ENCODE measurements around the gene ARPC4.
"Not testable (repeated sequence)": the region's sequence is repeated elsewhere in the genome, so short reads cannot be mapped to it uniquely, and the experiment has no call there.

ARPC4 gene

DNA sequence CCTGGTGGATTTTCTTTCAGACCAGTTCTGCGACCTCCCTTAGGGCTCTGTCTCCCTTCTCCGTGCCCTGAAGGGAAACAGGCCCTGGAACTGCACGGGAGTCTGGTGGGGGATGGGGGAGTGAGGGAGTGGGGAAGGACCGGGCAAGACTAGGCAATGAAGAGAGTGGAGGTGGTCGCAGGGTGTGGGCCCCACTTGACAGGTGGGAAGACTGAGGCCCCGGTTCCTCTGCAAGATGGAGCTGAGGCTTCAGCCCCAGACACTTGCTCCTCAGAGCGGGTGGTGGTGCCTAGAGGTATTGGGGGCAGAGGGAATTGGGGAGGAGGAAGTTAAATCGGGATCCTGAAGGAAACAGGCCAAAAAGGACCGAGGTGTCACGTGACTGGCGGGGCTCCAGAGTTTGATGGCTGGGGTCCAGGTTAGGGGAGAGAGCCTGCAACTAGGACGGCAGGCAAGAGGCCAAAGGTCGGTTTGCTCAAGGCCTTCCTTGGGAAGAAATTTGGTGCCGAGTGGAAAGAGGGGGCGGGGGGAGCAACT lies 22.5 kb upstream of the ARPC4 start:
- DNase-seq, result peak; percentile 54

DNA sequence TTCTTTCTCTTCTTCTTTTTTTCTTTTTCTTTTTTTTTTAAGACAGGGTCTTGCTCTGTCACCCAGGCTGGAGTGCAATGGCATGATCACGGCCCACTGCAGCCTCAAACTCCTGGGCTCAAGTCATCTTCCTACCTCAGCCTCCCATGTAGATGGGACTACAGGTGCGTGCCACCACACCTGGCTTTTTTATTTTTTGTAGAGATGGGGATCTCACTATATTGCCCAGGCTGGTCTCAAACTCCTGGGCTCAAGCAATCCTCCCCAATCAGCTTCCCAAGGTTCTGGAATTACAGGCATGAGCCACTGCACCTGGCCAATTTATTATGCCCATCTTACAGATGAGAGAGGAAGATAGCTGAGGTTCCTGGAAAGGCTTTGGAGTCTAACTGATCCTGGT lies 21.9 kb upstream of the ARPC4 start:
- DNase-seq, result not testable (repeated sequence)

- DNase-seq, result no peak
Measured at GRCh38 chr3:9776896-9777693, 15.8 kb upstream of the ARPC4 start.

DNA sequence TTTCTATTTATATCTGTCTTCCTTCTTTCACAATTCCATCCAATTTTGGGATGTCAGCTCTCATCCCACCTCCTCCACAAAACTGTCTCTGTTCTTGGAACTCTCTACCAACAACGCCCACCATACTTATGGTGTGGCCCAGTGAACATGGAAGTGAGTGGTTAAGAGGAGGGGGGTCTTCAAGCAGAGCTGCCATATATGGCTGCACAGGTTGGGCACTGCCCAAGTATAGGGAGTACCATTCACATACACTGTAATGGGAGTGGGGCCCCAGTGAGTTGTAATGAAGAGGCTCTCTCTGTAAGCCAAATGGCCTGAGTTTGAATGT lies 15.2 kb upstream of the ARPC4 start:
- DNase-seq, result no peak

DNA sequence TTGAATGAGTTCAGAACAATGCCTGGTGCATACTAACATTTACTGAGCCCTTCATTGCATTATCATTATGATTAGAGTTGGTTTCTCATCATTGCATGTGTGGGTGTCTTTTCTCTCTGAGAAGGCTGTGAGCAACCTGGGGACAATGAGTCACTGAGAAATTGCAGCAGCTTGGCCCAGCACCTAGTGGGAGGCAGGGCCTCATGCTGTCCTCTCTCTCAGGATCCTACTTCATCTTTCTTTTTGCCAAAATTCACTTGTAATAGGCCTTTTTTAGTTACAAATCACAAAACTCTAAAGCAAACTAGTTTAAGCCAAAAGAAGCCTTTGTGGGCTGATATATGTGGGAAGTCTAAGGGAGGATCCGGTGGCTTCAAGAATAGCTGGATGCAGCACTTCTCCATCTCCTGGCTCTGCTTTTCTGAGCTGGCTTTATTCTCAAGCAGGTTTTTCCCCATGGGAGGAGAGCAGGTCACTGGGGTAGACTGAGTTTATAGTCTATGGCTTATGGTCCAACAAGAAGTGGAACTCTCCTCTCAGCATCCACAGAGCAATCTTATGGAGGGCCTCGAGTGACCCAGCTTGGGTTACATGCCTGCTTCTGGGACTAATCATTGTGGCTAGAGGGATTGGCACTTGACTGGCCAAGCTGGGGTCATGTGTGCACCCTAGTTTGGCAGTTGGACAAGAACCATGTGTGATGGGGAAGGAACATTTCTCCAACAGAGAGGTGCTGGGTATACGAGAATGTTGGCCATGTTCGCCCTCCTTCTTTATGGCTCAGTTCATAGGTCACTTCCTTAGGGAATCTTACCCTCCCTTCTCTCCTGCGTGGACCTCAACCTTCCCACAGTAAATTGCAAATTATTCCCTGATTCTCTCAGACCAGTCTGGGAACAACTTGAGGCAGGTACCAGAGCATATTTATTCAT lies 14.5 kb upstream of the ARPC4 start:
- no peak for DNase-seq

DNA sequence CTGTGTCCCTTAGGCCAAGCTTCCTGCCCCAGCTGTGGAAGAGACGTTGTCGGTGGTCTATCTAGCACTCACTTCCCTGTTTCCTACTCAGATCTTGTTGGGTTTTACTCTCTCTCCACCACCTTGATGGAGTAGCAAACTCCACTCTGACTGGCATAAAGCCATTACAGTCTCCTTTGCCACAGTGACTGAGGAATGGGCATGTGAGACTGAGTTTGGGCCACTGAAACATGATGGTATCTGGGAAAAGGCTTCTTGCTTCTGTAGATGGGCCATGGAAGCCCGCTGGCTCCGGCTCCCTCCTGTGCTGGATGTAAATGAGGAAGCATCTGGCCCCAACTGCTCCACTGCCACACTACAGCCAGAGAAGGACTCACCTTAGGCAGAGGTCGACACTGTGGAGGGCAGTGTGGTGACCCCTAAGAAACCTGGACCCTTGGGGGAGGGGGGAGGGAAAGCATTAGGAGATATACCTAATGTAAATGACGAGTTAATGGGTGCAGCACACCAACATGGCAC lies 13.7 kb upstream of the ARPC4 start:
- no peak for DNase-seq

DNA sequence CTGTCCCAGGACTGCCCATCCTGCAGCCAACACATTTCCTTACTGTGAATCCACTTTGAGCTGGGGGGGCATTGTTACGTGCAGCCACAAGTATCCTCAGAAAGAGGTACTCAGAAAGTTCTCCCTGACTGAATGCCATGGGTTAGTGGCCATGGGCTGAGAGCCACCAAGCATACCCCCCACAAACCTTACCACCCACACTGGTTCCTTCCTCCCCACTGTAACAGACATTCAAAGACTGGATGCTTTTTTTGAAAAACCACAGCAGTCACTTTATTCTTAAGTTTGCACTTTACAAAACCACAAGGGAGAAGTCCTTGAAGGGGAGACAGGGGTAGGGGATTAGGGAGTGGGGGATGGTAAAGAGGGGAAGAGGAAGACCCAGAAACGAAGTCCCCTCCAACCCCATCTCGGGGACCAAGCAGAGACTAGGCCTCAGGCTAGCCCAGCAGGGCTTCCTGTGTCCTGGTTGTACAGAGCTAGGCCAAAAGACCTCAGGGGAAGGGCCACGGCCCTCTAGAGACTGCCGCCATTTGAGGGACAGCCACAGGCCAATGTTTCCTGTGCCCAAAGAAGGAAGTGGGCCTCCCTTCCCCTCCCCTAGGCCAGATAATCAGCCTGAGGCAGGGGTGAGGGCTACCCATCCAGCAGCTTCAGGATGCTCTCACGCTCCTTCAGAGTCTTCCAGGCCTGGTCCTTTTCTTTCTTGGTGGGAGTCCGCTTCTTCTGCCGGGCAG lies 13.0 kb upstream of the ARPC4 start:
- DNase-seq, result peak; percentile 42

GRCh38 chr3:9780458-9780812 lies 12.4 kb upstream of the ARPC4 start:
- no peak for DNase-seq

DNA sequence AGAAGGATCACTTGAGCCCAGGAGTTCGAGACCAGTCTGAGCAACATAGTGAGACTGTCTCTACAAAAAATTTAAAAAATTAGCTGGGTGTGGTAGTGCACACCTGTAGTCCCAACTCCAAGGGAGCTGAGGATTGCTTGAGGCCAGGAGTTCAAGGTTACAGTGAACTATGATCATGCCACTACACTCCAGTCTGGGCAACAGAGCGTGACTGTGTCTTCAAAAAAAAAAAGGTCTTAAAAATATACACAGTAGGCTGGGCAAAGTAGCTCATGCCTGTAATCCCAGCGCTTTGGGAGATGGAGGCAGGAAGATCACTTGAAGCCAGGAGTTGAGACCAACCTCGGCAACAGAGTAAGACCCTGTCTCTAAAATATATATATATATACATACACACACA lies 12.0 kb upstream of the ARPC4 start:
- DNase-seq, result no peak

- DNase-seq, result no peak
Measured at GRCh38 chr3:9781551-9781950, 11.3 kb upstream of the ARPC4 start.

DNA sequence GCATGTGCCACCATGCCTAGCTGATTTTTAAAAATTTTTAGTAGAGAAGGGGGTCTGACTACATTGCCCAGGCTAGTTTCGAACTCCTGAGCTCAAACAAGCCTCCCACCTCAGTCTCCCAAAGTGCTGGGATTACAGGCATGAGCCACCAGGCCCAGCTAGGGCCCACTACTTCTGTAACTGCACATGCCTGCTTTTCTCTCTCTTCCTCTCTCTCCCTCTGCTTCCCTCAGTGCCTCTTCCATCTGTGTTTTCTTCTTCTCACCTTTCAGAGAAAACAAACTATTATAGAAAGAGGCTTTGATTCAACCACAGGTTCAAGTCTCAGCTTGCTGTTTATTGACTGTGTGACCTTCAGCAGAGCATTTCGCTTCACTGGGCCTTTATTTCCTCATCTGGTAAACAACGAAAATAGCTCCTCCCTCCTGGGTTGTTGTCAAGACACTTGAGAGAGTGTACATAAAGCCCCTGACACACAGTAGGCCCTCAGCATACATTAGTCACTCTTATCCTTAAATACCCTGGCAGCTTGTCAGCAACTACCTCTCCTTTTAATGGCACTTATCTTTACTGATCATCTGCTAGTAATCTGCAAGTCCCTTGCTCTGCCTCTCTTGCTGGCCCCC lies 10.8 kb upstream of the ARPC4 start:
- DNase-seq, result no peak

DNA sequence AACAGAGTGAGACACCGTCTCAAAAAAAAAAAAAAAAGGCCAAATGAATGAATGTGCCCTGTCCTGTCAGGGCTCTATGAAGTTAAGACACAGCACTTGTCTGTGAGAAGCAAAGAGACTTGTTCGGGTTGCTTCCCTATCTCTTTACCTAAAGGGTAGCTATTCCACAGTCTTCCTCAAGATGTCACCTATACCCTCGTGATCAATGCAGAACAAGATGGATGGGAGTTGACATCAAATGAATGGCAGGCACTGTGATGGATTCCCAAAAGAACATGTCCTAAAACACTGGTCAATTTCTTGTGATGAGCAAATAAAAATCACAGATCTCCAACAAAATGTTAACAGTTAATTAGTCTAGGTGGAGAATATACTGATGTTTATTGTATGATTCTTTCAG lies 10.1 kb upstream of the ARPC4 start:
- DNase-seq, result no peak

GRCh38 chr3:9783954-9784353 lies 8.9 kb upstream of the ARPC4 start:
- DNase-seq, result peak; percentile 18

DNA sequence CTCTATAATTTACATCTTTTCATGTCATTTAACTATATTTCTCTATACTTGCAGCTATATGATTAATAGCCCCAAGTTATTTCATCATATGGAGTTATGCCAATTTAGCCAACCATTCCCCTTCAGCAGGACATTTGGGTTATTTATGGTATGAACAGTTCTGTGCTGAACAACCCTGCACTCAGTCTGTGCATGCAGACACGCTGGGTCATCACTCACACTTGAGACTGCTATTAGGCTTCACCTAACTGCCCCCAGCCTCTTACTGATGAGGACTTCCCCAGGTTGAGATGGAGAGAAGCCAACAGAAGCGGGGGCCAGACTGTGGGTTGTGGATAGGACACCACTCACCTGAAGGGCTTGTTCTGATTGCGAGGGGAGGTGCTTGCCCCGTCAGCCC lies 7.9 kb upstream of the ARPC4 start:
- DNase-seq, result no peak

DNA sequence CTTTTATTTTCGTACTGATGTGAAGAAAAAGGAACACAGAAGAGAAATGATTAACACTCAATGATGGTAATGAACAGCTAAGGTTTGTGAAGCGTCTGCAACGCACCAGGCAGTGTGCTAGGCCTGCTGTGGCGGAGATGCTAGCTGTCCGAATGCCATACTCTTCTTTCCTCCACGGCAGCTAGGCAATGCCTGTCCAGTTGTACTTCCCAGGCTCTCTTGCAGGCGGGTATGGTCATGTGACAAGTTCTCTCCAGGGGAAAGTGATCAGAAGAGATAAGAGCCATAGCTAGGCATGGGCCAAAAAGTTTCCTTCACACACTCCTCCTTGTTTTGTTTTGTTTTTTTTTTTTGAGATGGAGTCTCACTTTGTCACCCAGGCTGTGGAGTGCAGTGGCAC lies 7.3 kb upstream of the ARPC4 start:
- no peak for DNase-seq

DNA sequence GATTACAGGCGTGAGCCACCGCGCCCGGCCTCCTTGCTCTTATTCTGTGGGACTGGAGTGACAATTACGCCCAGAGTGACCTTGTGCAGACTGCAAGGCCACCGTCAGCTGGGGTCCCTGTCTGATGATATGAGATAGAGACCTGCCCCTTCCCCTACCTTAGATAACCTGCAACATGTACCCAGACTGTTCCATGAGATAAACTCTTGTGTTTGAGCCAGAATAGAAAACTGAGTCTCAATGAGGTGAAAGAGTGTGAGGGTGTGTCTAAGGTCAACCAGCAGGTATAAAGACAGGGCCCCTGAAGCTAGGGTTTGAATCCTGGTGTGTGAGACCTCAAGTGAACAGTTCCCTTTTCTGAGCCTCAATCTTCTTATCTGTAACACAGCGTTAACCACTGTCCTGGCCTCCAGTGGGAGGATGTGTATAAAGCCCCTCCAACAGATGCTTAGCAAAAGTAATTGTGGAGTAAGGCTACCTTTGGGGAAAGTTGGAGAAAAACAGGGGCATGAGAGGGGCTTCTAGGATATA lies 6.6 kb upstream of the ARPC4 start:
- DNase-seq, result no peak

GRCh38 chr3:9786825-9787669 lies 5.8 kb upstream of the ARPC4 start:
- DNase-seq, result no peak

DNA sequence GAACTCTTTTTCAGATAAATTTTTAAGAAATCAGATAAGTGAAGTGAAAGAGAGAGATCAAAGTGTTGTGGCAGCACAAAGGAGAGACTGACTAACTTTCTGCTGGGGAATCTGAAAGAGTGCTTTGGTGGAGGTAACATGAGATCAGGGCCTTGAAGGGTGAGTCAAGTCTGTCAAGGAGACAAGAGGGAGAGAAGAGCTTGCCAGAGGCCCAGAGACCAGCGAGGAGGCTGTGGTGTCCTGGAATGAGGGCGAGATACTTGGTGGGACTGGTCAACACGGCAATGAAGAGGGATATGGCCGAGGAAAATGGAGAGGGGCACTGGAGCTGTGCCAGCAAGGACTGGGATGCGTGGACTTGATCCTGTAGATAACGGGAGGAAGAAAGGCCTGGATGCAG lies 5.2 kb upstream of the ARPC4 start:
- DNase-seq, result no peak

DNA sequence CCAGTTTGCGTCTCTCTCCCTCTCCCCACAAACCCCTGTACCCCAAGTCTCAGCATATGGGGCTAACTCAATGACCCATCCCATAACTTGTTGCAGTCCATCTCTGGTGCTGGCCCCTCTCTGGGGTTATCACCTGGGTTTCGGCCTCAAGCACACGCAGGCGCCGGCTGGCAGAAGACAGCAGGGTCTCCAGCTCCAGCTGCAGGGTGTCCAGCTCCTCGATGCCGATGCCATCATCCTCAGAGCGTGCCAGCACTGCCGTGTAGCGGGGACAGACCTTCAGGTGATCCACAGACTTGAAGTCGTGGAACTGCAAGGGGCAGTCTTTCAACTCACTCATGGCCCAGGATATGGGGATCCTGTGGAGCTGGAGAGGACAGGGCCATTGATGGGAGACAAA lies 1.8 kb upstream of the ARPC4 start:
- DNase-seq, result no peak

DNA sequence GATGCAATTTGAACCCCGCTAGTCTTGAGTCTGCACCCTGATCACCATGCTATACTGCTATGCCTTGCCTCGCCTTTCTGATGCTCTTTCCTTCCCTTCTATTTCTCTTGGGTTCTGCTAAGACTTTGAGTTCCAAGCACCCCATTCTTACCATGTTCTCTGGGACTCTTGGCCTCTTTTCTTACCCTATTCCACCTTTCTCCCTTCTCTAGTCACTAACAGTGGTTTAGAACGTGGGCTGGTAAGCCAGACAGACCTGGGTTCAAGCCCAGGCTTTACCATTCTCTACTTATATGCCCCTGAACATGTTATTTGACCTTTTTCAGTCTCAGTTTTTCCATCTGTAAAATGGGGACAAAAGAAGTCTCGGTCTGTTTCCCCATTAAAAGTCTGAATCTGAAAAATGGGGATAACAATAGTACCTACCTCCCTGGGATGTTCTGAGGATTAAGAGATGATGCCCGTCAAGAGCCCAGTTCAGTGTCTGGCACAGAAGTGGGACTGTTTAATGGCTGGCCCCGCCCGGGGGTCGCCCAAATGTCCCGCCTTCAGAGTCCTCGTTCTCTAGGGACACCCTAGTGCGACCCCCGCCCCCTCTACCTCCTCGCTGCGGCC lies 985 bp upstream of the ARPC4 start:
- DNase-seq, result no peak

Data from midbrain (tissue), 1 donor.